Measurements from ENCODE around the gene EXOSC2.
A peak's percentile ranks its signal among the peaks of the same experiment; 100 is the strongest.

Gene EXOSC2

GRCh38 chr9:130693426-130694191, at the start of gene EXOSC2:
Gene EXOSC2 (plus strand): TSS chr9:130693780. CDS start chr9:130693792, 12 bp downstream.
- peak; percentile 95 for DNase-seq (ENCODE audit: extremely low read depth, insufficient read length)
- H3K4me3 ChIP-seq (replicated peaks; ENCODE audit: low read depth, low read length), result peak within 1 kb of the TSS; percentile 95
- TF ChIP-seq CTCF (IDR thresholded peaks at IDR 0.05; ENCODE audit: insufficient read depth, low read length, poor library complexity, severe bottlenecking), result no peak
- peaks cover 14% of the 10 kb centered on the region for H3K36me3 ChIP-seq (ENCODE audit: control insufficient read depth, insufficient read depth, low read length)
- H3K27me3 ChIP-seq (replicated peaks; ENCODE audit: control insufficient read depth, insufficient read depth, low read length), result no peaks in the 10 kb centered on the region

GRCh38 chr9:130651221-130651620, 42.4 kb upstream of the EXOSC2 start:
- no peak for TF ChIP-seq CTCF (IDR thresholded peaks at IDR 0.05; ENCODE audit: insufficient read depth, low read length, poor library complexity, severe bottlenecking)

GRCh38 chr9:130651752-130652151, 41.8 kb upstream of the EXOSC2 start:
- no peaks in the 10 kb centered on the region; the same call in 1 of the 2 replicates for H3K27me3 ChIP-seq (replicated peaks; ENCODE audit: control insufficient read depth, insufficient read depth, low read length)
- no peaks in the 10 kb centered on the region for H3K36me3 ChIP-seq (ENCODE audit: control insufficient read depth, insufficient read depth, low read length)
- TF ChIP-seq CTCF (IDR thresholded peaks at IDR 0.05; ENCODE audit: insufficient read depth, low read length, poor library complexity, severe bottlenecking), result no peak
- DNase-seq (ENCODE audit: extremely low read depth, insufficient read length), result no peak
- no peak overlapping the region for H3K4me3 ChIP-seq (replicated peaks; ENCODE audit: low read depth, low read length)

More at GRCh38 chr9:130651221-130651620, 42.4 kb upstream of the EXOSC2 start:
- H3K36me3 ChIP-seq (ENCODE audit: control insufficient read depth, insufficient read depth, low read length), result no peaks in the 10 kb centered on the region
- H3K27me3 ChIP-seq (replicated peaks; ENCODE audit: control insufficient read depth, insufficient read depth, low read length), result no peaks in the 10 kb centered on the region; the same call in 1 of the 2 replicates
- DNase-seq (ENCODE audit: extremely low read depth, insufficient read length), result no peak
- H3K4me3 ChIP-seq (replicated peaks; ENCODE audit: low read depth, low read length), result no peak overlapping the region

GRCh38 chr9:130654879-130655278, 38.7 kb upstream of the EXOSC2 start:
- no peaks in the 10 kb centered on the region; the same call in 1 of the 2 replicates for H3K27me3 ChIP-seq (replicated peaks; ENCODE audit: control insufficient read depth, insufficient read depth, low read length)
- H3K4me3 ChIP-seq (replicated peaks; ENCODE audit: low read depth, low read length), result no peak overlapping the region
- no peak for TF ChIP-seq CTCF (IDR thresholded peaks at IDR 0.05; ENCODE audit: insufficient read depth, low read length, poor library complexity, severe bottlenecking)
- DNase-seq (ENCODE audit: extremely low read depth, insufficient read length), result no peak
- H3K36me3 ChIP-seq (ENCODE audit: control insufficient read depth, insufficient read depth, low read length), result no peaks in the 10 kb centered on the region

GRCh38 chr9:130658893-130659698, 34.5 kb upstream of the EXOSC2 start:
- H3K27me3 ChIP-seq (replicated peaks; ENCODE audit: control insufficient read depth, insufficient read depth, low read length), result peaks cover 2% of the 10 kb centered on the region; the same call in 1 of the 2 replicates
- H3K36me3 ChIP-seq (ENCODE audit: control insufficient read depth, insufficient read depth, low read length), result no peaks in the 10 kb centered on the region
- no peak for DNase-seq (ENCODE audit: extremely low read depth, insufficient read length)
- no peak for TF ChIP-seq CTCF (IDR thresholded peaks at IDR 0.05; ENCODE audit: insufficient read depth, low read length, poor library complexity, severe bottlenecking)
- no peak overlapping the region for H3K4me3 ChIP-seq (replicated peaks; ENCODE audit: low read depth, low read length)

All from GM06990 (cell line).